AG09319 (cell line): ENCODE results near the gene EEFSEC.

Experiments used
- DNase-seq: peaks from one replicate; pipeline ENCODE4 v3.0.0-alpha.2; 2010; ENCODE audit warnings: low read depth; ENCODE audit errors: extremely low read depth
- TF ChIP-seq, protein P1 (sequence below): IDR thresholded peaks from 2 replicates; pipeline ENCODE4 v1.5.1; 2011; ENCODE audit warnings: low read depth, mild to moderate bottlenecking, inconsistent platforms, low read length, moderate library complexity

EEFSEC gene

DNA sequence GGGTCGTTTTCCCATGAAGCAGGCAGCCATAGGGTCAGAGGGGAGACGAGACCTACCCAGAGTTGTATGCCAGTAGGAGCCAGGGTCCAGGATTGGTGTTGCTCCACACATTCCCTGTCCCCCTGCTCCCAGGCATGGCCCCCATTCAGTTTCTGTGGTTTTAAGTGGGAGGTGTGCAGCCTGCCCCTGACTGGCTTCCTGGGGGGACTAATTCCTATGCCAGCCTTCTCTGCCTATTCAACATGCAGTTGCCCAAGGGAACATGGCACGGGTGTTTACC, 126.3 kb downstream of the EEFSEC start:
- DNase-seq, result no peak
- TF ChIP-seq, protein P1, sequence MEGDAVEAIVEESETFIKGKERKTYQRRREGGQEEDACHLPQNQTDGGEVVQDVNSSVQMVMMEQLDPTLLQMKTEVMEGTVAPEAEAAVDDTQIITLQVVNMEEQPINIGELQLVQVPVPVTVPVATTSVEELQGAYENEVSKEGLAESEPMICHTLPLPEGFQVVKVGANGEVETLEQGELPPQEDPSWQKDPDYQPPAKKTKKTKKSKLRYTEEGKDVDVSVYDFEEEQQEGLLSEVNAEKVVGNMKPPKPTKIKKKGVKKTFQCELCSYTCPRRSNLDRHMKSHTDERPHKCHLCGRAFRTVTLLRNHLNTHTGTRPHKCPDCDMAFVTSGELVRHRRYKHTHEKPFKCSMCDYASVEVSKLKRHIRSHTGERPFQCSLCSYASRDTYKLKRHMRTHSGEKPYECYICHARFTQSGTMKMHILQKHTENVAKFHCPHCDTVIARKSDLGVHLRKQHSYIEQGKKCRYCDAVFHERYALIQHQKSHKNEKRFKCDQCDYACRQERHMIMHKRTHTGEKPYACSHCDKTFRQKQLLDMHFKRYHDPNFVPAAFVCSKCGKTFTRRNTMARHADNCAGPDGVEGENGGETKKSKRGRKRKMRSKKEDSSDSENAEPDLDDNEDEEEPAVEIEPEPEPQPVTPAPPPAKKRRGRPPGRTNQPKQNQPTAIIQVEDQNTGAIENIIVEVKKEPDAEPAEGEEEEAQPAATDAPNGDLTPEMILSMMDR, result no peak

DNA sequence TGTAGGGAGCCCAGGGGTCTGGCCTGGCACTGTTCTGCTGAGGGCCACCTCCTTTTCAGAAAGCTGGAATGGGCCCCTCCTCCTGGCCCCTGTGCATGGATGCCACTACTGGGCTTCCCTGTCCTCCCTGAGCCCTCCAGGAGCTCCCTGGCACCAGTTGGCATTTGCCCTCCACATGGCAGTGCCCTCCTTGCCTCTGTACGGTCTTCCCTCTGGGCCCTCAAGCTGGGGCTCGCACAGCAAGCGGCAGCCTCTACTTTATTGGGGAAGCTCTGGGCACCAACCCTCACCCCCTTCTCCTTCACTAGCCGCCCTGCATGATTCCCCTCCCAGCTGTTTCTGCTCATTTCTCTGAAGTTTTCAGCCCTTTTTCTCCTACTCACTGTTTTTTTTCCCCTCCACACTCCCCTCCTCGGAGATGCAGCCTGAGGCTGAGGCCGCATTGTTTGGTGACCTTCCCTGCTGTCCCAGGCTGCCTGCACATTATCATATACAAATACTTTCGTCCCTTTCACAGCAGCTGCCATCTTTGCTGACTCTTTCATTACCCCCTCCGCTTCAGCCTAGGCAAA, 127.3 kb downstream of the EEFSEC start:
- DNase-seq, result no peak
- TF ChIP-seq, protein P1, result no peak

- no peak for DNase-seq
- TF ChIP-seq, protein P1, result no peak
Measured at GRCh38 chr3:128281056-128281455, 127.8 kb downstream of the EEFSEC start.

GRCh38 chr3:128281461-128282367, 128.4 kb downstream of the EEFSEC start:
- DNase-seq, result no peak
- TF ChIP-seq, protein P1, result no peak

GRCh38 chr3:128282380-128283196, 129.3 kb downstream of the EEFSEC start:
- DNase-seq, result peak; percentile 53
- TF ChIP-seq, protein P1, result no peak

DNA sequence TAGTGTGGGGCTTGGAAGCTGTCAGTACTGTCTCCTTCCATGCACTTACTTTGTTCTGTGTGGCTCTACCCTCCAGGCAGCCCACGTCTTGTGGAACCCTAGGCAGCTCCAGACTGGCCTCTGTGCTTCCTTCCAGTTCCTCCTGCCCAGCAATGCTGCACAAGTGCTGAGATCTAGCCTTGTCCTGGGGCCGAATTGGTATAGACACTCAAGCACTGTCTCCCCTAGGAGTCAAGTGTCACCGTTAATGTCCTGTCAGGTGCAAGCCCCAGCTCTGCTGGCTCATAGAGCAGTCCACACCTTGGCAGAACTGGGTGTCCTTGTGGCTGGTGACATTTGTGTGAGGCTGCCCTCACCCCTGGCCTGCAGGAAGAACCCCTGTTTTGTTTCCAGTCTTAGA, 130.1 kb downstream of the EEFSEC start:
- no peak for DNase-seq
- TF ChIP-seq, protein P1, result no peak
